ENCODE data around the gene VWA2.
A peak's percentile ranks its signal among the peaks of the same experiment; 100 is the strongest.

VWA2 gene

DNA sequence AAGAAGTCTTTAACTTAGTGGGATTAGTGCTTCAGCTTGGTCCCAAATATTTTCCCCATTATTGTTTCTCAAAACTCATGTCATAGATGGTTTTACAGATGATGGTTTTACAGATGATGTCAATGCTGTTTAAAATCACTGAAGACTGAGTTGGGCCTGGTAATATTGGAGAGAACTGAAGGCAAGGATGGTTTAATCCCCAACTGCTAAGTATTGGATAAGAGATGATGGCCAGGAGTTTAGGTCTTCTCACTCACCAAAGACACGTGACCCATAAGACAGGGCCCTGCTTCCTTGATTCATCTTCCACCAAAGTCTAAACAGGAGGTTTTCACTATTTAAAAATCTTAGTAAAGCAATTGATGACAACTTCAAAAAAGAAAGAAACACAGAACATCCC is 56.3 kb downstream of the VWA2 start:
- DNase-seq (ENCODE audit: low read depth in 4 of 4, low spot score in 1 of 4): no peak

DNA sequence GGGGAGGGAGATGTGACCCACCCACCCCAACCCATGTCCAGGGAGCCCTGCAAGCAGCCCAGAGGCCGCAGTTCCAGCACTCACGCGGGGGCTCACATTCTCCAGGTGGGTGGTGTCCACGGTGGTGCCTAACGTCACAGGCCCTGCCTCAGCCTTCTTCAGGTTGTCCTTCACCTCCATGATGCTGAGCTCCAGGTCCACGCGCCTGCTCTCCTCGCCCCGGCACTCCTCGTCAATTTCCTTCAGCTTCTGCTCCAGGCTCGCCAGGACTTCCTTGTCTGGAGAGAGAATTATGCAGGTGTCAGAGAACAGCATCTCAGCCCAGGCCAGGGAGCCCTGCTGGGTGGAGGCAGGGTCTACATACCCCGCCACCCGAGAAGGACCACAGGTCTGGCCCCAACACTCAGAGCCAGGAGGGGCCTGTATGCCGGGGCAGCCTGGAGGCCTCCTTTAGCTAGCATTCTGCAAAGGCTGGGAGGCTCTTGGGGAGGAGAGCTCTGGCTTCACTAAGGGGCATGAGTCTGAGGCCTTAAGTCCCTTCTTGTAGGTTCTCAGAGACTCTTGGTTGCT is 58.2 kb downstream of the VWA2 start:
- DNase-seq (ENCODE audit: low read depth in 4 of 4, low spot score in 1 of 4): no peak

DNA sequence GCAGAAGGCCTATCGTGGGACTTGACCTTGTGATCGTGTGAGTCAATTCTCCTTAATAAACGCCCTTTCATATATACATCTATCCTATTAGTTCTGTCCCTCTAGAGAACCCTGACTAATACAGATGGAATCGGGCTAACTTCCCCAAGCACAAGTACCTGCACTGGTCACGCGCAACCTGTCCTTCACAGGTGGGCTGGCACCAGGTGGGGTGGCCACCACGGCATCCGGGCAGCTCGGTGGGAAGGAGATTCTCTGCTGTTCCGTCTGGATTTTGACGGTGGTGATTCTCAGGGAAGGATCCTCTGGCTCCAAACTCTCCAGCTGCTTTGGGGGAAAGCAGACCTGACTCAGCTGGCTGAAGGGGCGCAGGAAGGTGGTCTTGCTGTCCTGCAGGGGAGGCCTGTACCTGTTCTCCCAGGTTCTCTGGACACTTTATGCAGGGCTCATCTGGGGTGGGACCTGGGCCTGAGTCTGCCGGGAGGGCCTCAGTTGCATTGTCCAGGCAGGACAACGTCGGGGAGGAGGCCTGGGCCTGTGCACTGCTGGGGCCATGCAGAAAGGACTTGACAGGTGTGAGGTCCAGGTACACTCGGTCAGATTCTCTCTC is 61.1 kb downstream of the VWA2 start:
- no peak for DNase-seq (ENCODE audit: low read depth in 4 of 4, low spot score in 1 of 4)

GRCh38 chr10:114301177-114301576 is 62.1 kb downstream of the VWA2 start:
- no peak for DNase-seq (ENCODE audit: low read depth in 4 of 4, low spot score in 1 of 4)

DNA sequence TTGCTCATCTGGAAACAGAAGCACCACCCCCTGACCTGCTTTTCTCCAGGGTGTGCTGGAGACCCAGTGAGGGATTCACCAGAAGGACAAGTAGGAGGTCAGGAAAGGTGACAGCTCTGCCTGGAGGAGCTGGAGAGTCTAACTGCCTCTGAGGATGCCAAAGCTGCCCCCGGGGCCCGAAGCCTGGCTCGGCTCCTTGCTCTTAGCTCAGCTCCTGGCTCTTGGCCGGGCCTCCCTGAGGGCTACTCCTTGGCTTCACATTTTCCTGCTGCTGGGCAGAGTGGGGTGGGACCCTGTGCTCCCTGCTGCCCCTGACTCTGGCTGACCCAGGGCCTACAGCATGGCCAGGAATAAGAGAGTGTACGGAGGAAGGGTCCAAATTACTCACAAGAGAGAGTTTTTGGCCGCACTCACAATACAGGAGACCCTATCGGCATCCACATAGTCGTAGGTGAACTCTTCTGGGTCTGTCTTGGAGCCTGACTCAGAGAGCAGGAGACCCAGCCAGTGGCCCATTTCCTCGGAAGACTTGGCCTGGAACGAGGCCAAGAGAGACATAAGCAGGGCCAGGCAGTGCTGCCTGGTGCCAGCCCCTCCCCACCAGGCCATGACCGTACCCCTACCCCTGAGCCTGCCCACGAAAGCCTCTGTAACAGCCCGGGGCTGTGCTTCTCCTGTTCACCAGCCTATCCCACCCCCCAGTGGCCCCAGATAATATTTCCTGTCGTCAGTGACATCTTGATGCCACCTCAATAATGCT is 63.1 kb downstream of the VWA2 start:
- DNase-seq (ENCODE audit: low read depth in 4 of 4, low spot score in 1 of 4): no peak

- DNase-seq (ENCODE audit: low read depth in 4 of 4, low spot score in 1 of 4): no peak
Measured at GRCh38 chr10:114303556-114303955, 64.5 kb downstream of the VWA2 start.

DNA sequence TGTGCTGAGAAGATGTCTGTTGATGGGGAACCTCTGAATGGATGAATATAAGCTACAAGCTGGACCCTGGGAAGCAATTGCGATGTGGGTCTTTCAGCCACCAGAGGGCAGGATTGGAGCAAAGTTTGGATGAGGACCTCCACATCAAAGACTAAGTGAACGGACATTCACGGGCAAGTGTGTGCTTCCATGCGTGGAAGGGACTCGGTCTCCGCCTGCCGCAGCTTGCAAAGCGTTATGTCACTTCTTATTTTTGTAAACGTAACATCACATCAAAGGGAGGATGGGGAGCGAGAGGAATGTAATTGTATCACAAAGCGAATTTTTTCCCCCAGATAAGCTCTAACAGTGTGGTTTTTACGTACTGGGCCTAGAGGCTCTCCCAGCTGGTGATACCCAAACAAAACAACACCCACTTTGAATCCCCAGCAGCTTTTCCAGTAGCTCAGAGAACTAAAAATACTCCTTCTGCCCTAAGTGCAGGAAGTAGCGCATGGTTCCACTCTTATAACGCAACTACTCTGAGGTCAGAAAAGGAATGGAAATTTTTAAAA is 65.0 kb downstream of the VWA2 start:
- peak; percentile 29 to 62 (median 48) for DNase-seq (ENCODE audit: low read depth in 4 of 4, low spot score in 1 of 4)

GRCh38 chr10:114304571-114305421 is 65.7 kb downstream of the VWA2 start:
- peak in 3 of 4 experiments; percentile 42 to 46 (median 42) for DNase-seq (ENCODE audit: low read depth in 4 of 4, low spot score in 1 of 4)

DNA sequence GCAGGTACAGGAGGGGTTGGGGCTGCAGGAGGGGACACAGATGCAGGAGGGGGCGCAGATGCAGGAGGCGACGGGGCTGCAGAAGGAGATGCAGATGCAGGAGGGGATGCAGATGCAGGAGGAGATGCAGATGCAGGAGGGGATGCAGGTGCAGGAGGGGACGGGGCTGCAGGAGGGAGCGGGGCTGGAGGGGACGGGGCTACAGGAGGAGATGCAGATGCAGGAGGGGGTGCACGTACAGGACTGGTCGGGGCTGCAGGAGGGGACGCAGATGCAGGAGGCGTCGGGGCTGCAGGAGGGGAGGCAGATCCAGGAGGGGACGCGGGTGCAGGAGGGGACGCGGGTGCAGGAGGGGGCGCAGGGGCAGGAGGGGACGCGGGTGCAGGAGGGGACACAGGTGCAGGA is 66.5 kb downstream of the VWA2 start:
- no peak for DNase-seq (ENCODE audit: low read depth in 4 of 4, low spot score in 1 of 4)

GRCh38 chr10:114306116-114306973 is 67.3 kb downstream of the VWA2 start:
- DNase-seq (ENCODE audit: low read depth in 4 of 4, low spot score in 1 of 4): no peak

DNA sequence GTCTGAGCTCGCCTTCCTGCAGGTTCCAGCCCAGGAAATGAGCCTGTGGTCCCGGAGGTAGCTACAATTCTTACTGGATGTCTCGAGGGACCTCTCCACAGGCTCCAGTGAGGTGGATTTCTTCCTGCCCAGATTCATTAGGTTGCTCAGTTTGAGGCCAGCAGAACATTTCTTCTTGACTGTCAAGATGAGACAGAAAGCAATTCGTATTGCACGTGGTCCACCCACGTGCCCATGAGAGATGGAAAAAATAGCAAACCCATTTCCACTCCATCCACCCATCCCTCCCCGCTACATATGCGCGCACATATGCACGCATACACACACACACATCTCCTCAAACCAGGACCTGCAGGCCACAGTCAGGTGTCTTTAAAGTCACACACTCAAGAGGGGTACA is 68.7 kb downstream of the VWA2 start:
- DNase-seq (ENCODE audit: low read depth in 4 of 4, low spot score in 1 of 4): no peak

DNA sequence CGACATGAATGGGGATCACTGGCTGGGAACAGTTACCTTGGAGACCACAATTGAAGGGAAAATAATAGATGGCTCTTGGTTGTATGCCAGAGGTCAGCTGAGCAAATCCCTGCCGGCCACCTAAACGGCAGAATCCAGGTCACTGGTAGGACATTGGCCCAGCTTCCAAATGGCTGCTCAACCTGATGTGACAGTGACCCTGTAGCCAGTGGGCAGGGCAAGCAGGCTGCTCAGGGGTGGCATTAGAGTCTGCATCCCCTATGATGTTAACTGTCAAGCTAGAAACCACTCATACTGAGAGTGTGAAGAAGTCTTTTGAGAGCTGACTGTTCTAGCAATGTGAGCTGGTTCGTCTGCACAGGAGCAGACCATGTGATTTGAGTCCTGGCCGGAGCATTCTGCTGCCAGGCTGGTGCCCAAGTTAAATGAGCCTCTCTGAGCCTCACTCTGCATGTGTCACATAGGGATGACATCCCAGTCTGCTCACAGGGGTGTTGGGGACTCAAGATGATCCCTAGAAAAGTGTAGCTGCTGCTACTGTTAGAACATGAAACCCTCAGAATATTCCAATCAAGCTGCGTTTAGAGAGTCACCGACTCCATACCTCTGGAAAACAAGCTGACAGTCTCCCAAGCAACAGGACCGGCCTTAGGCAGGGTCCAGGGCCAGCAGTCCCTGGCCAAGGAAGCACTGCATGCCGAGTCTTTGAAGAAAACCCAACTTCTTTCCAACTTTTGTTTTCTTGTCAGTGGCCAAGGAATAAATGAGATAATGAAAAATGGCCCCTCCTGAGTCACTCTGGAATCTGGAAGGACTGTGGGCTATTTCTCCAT is 69.7 kb downstream of the VWA2 start:
- no peak for DNase-seq (ENCODE audit: low read depth in 4 of 4, low spot score in 1 of 4)

GRCh38 chr10:114309364-114309651 is 70.3 kb downstream of the VWA2 start:
- no peak for DNase-seq (ENCODE audit: low read depth in 4 of 4, low spot score in 1 of 4)

DNA sequence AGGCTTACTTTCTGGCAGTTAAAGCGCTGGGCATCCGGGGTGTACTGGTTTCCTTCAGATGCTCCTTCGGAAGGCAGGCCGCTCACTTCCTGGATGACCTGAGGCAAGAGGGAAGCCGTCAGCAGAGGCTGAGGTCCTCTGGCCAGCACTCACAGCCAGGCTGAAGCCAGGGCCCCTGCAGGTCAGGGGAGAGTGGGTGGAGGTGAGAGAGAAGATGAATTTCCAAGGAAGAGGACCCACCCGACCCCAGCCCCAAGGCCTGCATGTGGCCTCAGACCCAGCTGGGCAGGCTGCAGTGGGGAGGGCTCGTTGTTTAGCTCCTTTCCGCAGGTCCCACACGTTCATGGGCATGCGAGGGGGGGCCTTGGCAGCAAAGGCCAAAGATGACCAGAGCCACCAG is 71.3 kb downstream of the VWA2 start:
- no peak for DNase-seq (ENCODE audit: low read depth in 4 of 4, low spot score in 1 of 4)

- no peak for DNase-seq (ENCODE audit: low read depth in 4 of 4, low spot score in 1 of 4)
Measured at GRCh38 chr10:114311023-114311422, 72.0 kb downstream of the VWA2 start.

- no peak for DNase-seq (ENCODE audit: low read depth in 4 of 4, low spot score in 1 of 4)
Measured at GRCh38 chr10:114311496-114312209, 72.6 kb downstream of the VWA2 start.

- DNase-seq (ENCODE audit: low read depth in 4 of 4, low spot score in 1 of 4): no peak
Measured at GRCh38 chr10:114313139-114313538, 74.1 kb downstream of the VWA2 start.

- no peak for DNase-seq (ENCODE audit: low read depth in 4 of 4, low spot score in 1 of 4)
Measured at GRCh38 chr10:114313866-114314265, 74.8 kb downstream of the VWA2 start.

All from stimulated activated CD4-positive, alpha-beta T cell treated with anti-CD3 and anti-CD28 coated beads, Interleukin-1b, Interleukin-23, amount 100 ng/mL, for 24 hours (primary cell).